ENCODE measurements around the gene DNAH2.

- peak; percentile 55 for TF ChIP-seq CTCF (IDR thresholded peaks at IDR 0.05; ENCODE audit: poor library complexity)
- no peak for TF ChIP-seq EZH2 (IDR thresholded peaks at IDR 0.05; ENCODE audit: borderline replicate concordance)
- no peak for TF ChIP-seq EZH2phosphoT487 (IDR thresholded peaks at IDR 0.05; ENCODE audit: low read depth, severe bottlenecking, unreplicated experiment)
Observed at GRCh38 chr17:7716901-7717755, at the start of gene DNAH2.

Measured in hepatocyte (in vitro differentiated cells).